ENCODE measurements around the gene PPY.
A peak's percentile ranks its signal among the peaks of the same experiment; 100 is the strongest.

PPY gene

GRCh38 chr17:43928609-43929008 is 13.7 kb downstream of the PPY start:
- DNase-seq = no peak

- DNase-seq = peak; percentile 30
Measured at GRCh38 chr17:43927929-43928328, 14.3 kb downstream of the PPY start.

- DNase-seq = no peak
Measured at GRCh38 chr17:43927060-43927864, 15.0 kb downstream of the PPY start.

GRCh38 chr17:43924558-43924957 is 17.7 kb downstream of the PPY start:
- DNase-seq = no peak

GRCh38 chr17:43920500-43921095 is 21.7 kb downstream of the PPY start:
- no peak for DNase-seq

GRCh38 chr17:43918026-43918389 is 24.3 kb downstream of the PPY start:
- no peak for DNase-seq

- DNase-seq = peak; percentile 29
Measured at GRCh38 chr17:43917348-43918025, 24.8 kb downstream of the PPY start.

- no peak for DNase-seq
Measured at GRCh38 chr17:43917016-43917347, 25.3 kb downstream of the PPY start.

GRCh38 chr17:43916385-43916784 is 25.9 kb downstream of the PPY start:
- no peak for DNase-seq

- DNase-seq = no peak
Measured at GRCh38 chr17:43915559-43915958, 26.7 kb downstream of the PPY start.

GRCh38 chr17:43914451-43914850 is 27.8 kb downstream of the PPY start:
- no peak for DNase-seq

GRCh38 chr17:43913584-43913983 is 28.7 kb downstream of the PPY start:
- no peak for DNase-seq

- DNase-seq = no peak
Measured at GRCh38 chr17:43912635-43913304, 29.5 kb downstream of the PPY start.

GRCh38 chr17:43911904-43912303 is 30.4 kb downstream of the PPY start:
- peak; percentile 26 for DNase-seq

- DNase-seq = no peak
Measured at GRCh38 chr17:43909537-43910231, 32.6 kb downstream of the PPY start.

- DNase-seq = peak; percentile 74
Measured at GRCh38 chr17:43907998-43908721, 34.1 kb downstream of the PPY start.

- DNase-seq = peak; percentile 75
Measured at GRCh38 chr17:43907425-43907981, 34.8 kb downstream of the PPY start, which contains the start of gene MPP2. TSS of gene MPP2 (minus strand) at chr17:43907536. CDS start at chr17:43904460, 3,076 bp downstream.

GRCh38 chr17:43906951-43907424 is 35.3 kb downstream of the PPY start:
- no peak for DNase-seq

- peak; percentile 32 for DNase-seq
Measured at GRCh38 chr17:43905985-43906852, 36.1 kb downstream of the PPY start.

- no peak for DNase-seq
Measured at GRCh38 chr17:43905400-43905984, 36.8 kb downstream of the PPY start.

All from RPMI8226 (cell line).